ENCODE results near the gene OOSP1. TPM values are rescaled to one million over a fixed set of nuclear protein-coding genes. Genes with fewer than 3 reads are reported as not detected.

Gene OOSP1
- total and polyA plus RNA-seq, 10 donors = not detected

DNA sequence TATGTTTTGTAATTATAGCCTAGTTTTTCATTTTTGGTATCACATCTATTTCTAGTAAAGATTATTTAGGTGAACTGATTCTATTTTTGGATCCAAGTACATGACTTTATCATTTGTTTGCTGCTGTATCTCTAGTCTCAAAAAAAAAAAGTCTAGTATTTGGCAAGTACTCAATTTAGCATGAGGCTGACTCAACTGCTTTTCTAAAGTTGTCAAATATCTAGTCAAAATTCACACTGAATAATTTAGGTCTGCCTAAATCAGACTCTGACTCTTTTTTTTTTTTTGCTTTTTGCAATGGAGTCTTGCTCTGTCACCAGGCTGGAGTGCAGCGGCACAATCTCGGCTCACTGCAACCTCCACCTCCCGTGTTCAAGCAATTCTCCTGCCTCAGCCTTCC, 28.0 kb downstream of the OOSP1 start:
- Histone ChIP-seq H3K27ac (no peak overlapping the region), H3K36me3 (no peaks in the 10 kb centered on the region), H3K27me3 (replicated peaks in 1 of 7) (no peaks in the 10 kb centered on the region), H3K4me1 (peaks cover 0 to 4% (median 0%) of the 10 kb centered on the region in 6 donors), H3K9me3 (no peaks in the 10 kb centered on the region), H3K4me3 (no peak overlapping the region)
- intact Hi-C loops (cut with DNase I; ENCODE audit: low total_unique reads) = no loop called here
- no peak for DNase-seq
- 91 to 100% (median 98%) methylated on average over 3 of the region's 3 CpGs for WGBS, 5 donors
- no peak for TF ChIP-seq CTCF (IDR thresholded peaks at IDR 0.05 in 8 of 11, conservative IDR thresholded peaks at IDR 0.05 in 3 of 11)
- TF ChIP-seq POLR2AphosphoS5 (IDR thresholded peaks at IDR 0.05) = no peak
- no peak for TF ChIP-seq POLR2A (IDR thresholded peaks at IDR 0.05)

DNA sequence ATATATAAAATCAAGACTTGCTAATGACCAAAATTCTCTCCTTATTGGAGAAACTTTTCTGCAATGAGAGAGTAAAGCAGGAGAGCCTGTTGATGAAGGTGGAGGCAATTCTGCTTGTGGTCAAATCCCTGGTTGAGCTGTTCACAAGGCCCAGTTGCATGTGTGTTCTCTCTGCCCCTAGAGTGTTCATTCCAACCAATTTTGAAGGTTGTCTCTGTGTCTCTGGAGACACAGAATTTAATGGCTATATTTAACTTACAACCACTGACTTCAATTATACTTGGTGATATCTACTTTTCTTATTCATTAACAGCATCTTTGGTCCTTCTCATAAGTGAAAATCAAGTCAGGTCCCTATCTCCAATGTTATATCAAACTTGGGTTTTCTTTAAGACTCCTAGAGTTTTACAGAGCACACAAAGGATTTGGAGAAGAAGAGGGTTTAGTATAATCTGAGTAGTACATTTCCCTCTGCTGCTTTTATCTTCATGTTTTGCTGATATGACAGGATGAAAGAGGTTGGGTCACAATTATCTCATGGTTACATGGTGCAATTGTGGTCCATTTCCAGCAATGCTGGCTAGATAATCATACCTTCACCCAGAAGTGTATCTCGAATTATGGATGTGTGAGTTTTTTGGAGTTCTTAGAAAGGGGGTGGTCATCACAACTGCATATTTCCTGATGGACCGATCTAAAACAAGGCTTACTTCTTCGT, 29.6 kb downstream of the OOSP1 start:
- intact Hi-C loops (cut with DNase I; ENCODE audit: low total_unique reads) = no loop called here
- DNase-seq = no peak
- H3K36me3 ChIP-seq = no peaks in the 10 kb centered on the region
- WGBS, 5 donors = 85 to 96% (median 90%) methylated on average over 3 of the region's 3 CpGs
- no peak overlapping the region for H3K4me3 ChIP-seq
- H3K4me1 ChIP-seq = no peaks in the 10 kb centered on the region
- TF ChIP-seq CTCF (IDR thresholded peaks at IDR 0.05 in 8 of 11, conservative IDR thresholded peaks at IDR 0.05 in 3 of 11) (no peak), POLR2A (IDR thresholded peaks at IDR 0.05) (no peak), POLR2AphosphoS5 (IDR thresholded peaks at IDR 0.05) (no peak)
- H3K27ac ChIP-seq = no peak overlapping the region
- no peaks in the 10 kb centered on the region for H3K27me3 ChIP-seq (replicated peaks in 1 of 7)
- H3K9me3 ChIP-seq = no peaks in the 10 kb centered on the region

GRCh38 chr11:59968395-59968783, 30.2 kb downstream of the OOSP1 start:
- H3K36me3 ChIP-seq = no peaks in the 10 kb centered on the region
- H3K9me3 ChIP-seq = no peaks in the 10 kb centered on the region
- no peak overlapping the region for H3K27ac ChIP-seq
- DNase-seq = no peak
- TF ChIP-seq CTCF (IDR thresholded peaks at IDR 0.05 in 8 of 11, conservative IDR thresholded peaks at IDR 0.05 in 3 of 11) (no peak), POLR2AphosphoS5 (IDR thresholded peaks at IDR 0.05) (no peak), POLR2A (IDR thresholded peaks at IDR 0.05) (no peak)
- H3K27me3 ChIP-seq (replicated peaks in 1 of 7) = no peaks in the 10 kb centered on the region
- H3K4me1 ChIP-seq = no peaks in the 10 kb centered on the region
- no peak overlapping the region for H3K4me3 ChIP-seq
- 70 to 95% (median 83%) methylated on average over 1 of the region's 1 CpG for whole genome bisulfite sequencing, 5 donors
- intact Hi-C loops (cut with DNase I; ENCODE audit: low total_unique reads) = no loop called here

DNA sequence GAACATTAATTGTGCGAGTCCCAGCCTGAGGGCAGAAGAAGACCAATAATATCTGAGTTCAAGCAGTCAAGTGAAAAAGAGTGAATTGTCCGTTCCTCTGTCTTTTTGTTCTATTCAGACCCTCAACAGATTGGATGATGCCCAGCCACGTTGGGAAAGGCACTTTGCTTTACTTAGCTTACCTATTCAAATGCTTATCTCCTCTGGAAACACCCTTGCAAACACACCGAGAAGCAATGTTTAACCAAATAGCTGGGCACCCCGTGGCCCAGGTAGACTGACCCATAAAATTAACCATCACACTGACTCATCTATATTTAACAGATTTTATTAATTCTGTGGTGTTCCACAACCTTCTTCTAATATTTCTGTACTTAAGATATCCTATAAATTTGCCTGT, 34.9 kb downstream of the OOSP1 start:
- no peaks in the 10 kb centered on the region for H3K36me3 ChIP-seq
- 74 to 87% (median 81%) methylated on average over 5 of the region's 5 CpGs for WGBS, 5 donors
- intact Hi-C loops (cut with DNase I; ENCODE audit: low total_unique reads) = no loop called here
- H3K4me3 ChIP-seq = no peak overlapping the region
- no peak for DNase-seq
- TF ChIP-seq CTCF (IDR thresholded peaks at IDR 0.05 in 8 of 11, conservative IDR thresholded peaks at IDR 0.05 in 3 of 11) (no peak), POLR2A (IDR thresholded peaks at IDR 0.05) (no peak), POLR2AphosphoS5 (IDR thresholded peaks at IDR 0.05) (no peak)
- H3K9me3 ChIP-seq = no peaks in the 10 kb centered on the region
- no peaks in the 10 kb centered on the region for H3K4me1 ChIP-seq
- H3K27me3 ChIP-seq (replicated peaks in 1 of 7) = no peaks in the 10 kb centered on the region
- H3K27ac ChIP-seq = no peak overlapping the region
